ENCODE measurements around the gene TTC28.

TTC28 gene

DNA sequence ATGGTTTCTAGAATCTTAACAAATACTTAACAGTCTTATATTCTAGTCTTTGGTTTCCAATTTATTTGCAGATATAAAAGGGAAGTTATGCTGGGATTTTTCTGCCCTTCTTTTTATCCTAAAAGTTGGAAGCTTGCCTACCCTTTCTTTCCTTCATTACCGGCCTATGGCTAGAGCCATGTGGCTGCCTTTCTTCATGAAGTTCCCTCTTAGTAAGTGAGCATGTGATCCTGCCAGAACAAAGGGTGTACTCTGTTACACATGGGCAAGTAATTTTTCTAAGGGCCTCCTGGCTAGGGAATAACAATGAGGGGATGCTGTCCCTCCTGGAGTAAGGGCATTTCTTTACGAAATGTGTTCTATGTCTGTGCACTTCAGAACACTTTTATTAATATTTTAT is 508.5 kb downstream of the TTC28 start:
- TF ChIP-seq MAX (IDR thresholded peaks at IDR 0.05), result peak; percentile 78
- TF ChIP-seq ZBTB7A (IDR thresholded peaks at IDR 0.05; ENCODE audit: low read depth), result no peak
- no peak for TF ChIP-seq EGR1 (IDR thresholded peaks at IDR 0.05)
- TF ChIP-seq TAF1 (IDR thresholded peaks at IDR 0.05; ENCODE audit: low read depth), result no peak
- TF ChIP-seq FOXM1 (IDR thresholded peaks at IDR 0.05; ENCODE audit: borderline replicate concordance, low read depth), result no peak
- no peak for TF ChIP-seq CEBPB (IDR thresholded peaks at IDR 0.05)
- TF ChIP-seq CREB1 (IDR thresholded peaks at IDR 0.05; ENCODE audit: low read depth), result no peak
- TF ChIP-seq, protein P1, sequence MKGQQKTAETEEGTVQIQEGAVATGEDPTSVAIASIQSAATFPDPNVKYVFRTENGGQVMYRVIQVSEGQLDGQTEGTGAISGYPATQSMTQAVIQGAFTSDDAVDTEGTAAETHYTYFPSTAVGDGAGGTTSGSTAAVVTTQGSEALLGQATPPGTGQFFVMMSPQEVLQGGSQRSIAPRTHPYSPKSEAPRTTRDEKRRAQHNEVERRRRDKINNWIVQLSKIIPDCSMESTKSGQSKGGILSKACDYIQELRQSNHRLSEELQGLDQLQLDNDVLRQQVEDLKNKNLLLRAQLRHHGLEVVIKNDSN (IDR thresholded peaks at IDR 0.05), result peak; percentile 59; the same call in 1 of the 2 replicates
- TF ChIP-seq, protein P2, sequence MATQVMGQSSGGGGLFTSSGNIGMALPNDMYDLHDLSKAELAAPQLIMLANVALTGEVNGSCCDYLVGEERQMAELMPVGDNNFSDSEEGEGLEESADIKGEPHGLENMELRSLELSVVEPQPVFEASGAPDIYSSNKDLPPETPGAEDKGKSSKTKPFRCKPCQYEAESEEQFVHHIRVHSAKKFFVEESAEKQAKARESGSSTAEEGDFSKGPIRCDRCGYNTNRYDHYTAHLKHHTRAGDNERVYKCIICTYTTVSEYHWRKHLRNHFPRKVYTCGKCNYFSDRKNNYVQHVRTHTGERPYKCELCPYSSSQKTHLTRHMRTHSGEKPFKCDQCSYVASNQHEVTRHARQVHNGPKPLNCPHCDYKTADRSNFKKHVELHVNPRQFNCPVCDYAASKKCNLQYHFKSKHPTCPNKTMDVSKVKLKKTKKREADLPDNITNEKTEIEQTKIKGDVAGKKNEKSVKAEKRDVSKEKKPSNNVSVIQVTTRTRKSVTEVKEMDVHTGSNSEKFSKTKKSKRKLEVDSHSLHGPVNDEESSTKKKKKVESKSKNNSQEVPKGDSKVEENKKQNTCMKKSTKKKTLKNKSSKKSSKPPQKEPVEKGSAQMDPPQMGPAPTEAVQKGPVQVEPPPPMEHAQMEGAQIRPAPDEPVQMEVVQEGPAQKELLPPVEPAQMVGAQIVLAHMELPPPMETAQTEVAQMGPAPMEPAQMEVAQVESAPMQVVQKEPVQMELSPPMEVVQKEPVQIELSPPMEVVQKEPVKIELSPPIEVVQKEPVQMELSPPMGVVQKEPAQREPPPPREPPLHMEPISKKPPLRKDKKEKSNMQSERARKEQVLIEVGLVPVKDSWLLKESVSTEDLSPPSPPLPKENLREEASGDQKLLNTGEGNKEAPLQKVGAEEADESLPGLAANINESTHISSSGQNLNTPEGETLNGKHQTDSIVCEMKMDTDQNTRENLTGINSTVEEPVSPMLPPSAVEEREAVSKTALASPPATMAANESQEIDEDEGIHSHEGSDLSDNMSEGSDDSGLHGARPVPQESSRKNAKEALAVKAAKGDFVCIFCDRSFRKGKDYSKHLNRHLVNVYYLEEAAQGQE (IDR thresholded peaks at IDR 0.05; ENCODE audit: low read depth), result no peak
- TF ChIP-seq RAD21 (IDR thresholded peaks at IDR 0.05; ENCODE audit: low read depth), result no peak

DNA sequence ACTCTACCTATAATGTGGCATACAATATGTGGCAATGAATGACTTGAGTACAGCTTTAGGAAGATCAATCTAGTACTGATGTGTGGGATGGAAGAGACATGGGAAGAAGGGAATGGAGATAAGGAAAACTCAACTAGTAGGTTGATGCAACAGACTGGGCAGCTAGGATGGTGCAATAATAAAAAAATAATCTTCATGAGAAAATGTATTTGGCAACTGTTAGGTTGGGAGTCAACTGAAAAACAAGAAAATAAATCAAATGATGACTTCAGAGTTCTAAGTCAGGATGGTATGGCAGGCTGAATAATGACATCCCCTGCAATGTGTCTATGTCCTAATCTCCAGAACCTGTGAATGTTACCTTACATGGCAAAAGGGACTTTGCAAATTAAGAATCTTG is 523.8 kb downstream of the TTC28 start:
- no peak for TF ChIP-seq TEAD4 (IDR thresholded peaks at IDR 0.05)
- no peak for TF ChIP-seq ZBTB7A (IDR thresholded peaks at IDR 0.05; ENCODE audit: low read depth)
- TF ChIP-seq FOXM1 (IDR thresholded peaks at IDR 0.05; ENCODE audit: borderline replicate concordance, low read depth), result no peak
- no peak for TF ChIP-seq EGR1 (IDR thresholded peaks at IDR 0.05)
- no peak for TF ChIP-seq NFIC (IDR thresholded peaks at IDR 0.05)
- no peak for TF ChIP-seq TAF1 (IDR thresholded peaks at IDR 0.05; ENCODE audit: low read depth)
- TF ChIP-seq EP300 (IDR thresholded peaks at IDR 0.05; ENCODE audit: borderline replicate concordance), result no peak
- no peak for TF ChIP-seq TCF12 (IDR thresholded peaks at IDR 0.05; ENCODE audit: low read depth)
- no peak for TF ChIP-seq CEBPB (IDR thresholded peaks at IDR 0.05)
- no peak for TF ChIP-seq YY1 (IDR thresholded peaks at IDR 0.05; ENCODE audit: low read depth)

GRCh38 chr22:28154861-28155260 is 524.8 kb downstream of the TTC28 start:
- TF ChIP-seq EP300 (IDR thresholded peaks at IDR 0.05; ENCODE audit: borderline replicate concordance) (no peak), ZBTB7A (IDR thresholded peaks at IDR 0.05; ENCODE audit: low read depth) (no peak)

DNA sequence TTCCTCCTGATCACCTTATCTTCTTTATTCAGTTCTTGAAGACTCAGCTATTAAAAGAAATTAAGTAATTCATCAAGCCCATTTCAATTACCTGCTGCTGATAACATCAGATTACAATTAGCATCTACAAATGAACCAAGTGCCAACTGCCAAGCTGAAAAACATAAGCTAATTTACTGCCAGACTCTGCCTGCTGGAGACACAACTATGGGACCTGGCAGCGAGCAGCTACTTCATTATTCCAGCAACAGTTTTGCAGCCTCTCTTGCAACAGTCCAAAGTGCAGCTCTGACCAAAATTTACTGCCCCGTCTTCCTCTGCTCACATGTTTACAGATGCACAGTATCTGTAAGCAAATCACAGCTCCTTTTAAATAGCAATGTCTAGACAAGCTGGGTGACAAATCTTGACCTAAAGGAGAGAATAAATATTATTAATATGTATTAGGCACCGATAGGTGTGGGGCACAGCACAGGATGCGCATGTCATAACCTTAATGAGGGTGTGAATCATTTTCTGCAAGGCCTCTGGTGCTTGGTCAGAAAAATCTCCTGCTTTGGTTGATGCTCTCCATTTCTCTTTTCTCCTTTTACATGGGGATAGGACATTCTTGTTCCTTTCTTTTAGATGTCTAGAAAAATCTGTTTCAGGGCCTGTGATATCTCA is 528.4 kb downstream of the TTC28 start:
- no peak for TF ChIP-seq TEAD4 (IDR thresholded peaks at IDR 0.05)
- no peak for TF ChIP-seq NFIC (IDR thresholded peaks at IDR 0.05)
- no peak for TF ChIP-seq CEBPB (IDR thresholded peaks at IDR 0.05)
- TF ChIP-seq FOXM1 (IDR thresholded peaks at IDR 0.05; ENCODE audit: borderline replicate concordance, low read depth), result no peak
- TF ChIP-seq EP300 (IDR thresholded peaks at IDR 0.05; ENCODE audit: borderline replicate concordance), result no peak
- no peak for TF ChIP-seq MAX (IDR thresholded peaks at IDR 0.05)
- TF ChIP-seq, protein P2 (IDR thresholded peaks at IDR 0.05; ENCODE audit: low read depth), result no peak
- no peak for TF ChIP-seq RAD21 (IDR thresholded peaks at IDR 0.05; ENCODE audit: low read depth)
- no peak for TF ChIP-seq CREB1 (IDR thresholded peaks at IDR 0.05; ENCODE audit: low read depth)

- TF ChIP-seq MAX (IDR thresholded peaks at IDR 0.05) (no peak), TAF1 (IDR thresholded peaks at IDR 0.05; ENCODE audit: low read depth) (no peak), RAD21 (IDR thresholded peaks at IDR 0.05; ENCODE audit: low read depth) (no peak)
- TF ChIP-seq, protein P1 (IDR thresholded peaks at IDR 0.05), result no peak
Measured at GRCh38 chr22:28148816-28149465, 530.7 kb downstream of the TTC28 start.

GRCh38 chr22:28147401-28147800 is 532.2 kb downstream of the TTC28 start:
- TF ChIP-seq TAF1 (IDR thresholded peaks at IDR 0.05; ENCODE audit: low read depth), result no peak
- TF ChIP-seq EGR1 (IDR thresholded peaks at IDR 0.05), result no peak
- no peak for TF ChIP-seq MAX (IDR thresholded peaks at IDR 0.05)
- TF ChIP-seq CEBPB (IDR thresholded peaks at IDR 0.05), result no peak
- TF ChIP-seq EP300 (IDR thresholded peaks at IDR 0.05; ENCODE audit: borderline replicate concordance), result no peak
- TF ChIP-seq TCF12 (IDR thresholded peaks at IDR 0.05; ENCODE audit: low read depth), result no peak
- no peak for TF ChIP-seq FOXM1 (IDR thresholded peaks at IDR 0.05; ENCODE audit: borderline replicate concordance, low read depth)
- TF ChIP-seq NFIC (IDR thresholded peaks at IDR 0.05), result no peak
- TF ChIP-seq YY1 (IDR thresholded peaks at IDR 0.05; ENCODE audit: low read depth), result no peak
- TF ChIP-seq ZBTB7A (IDR thresholded peaks at IDR 0.05; ENCODE audit: low read depth), result no peak
